ENCODE data around the gene CPA1.
"Not testable (repeated sequence)": the region's sequence is repeated elsewhere in the genome, so short reads cannot be mapped to it uniquely, and the experiment has no call there.

Gene CPA1

GRCh38 chr7:130374507-130374906 lies 5.8 kb upstream of the CPA1 start:
- no peak for DNase-seq

- DNase-seq, result not testable (repeated sequence)
Observed at GRCh38 chr7:130376461-130376860, 3.8 kb upstream of the CPA1 start.

GRCh38 chr7:130377178-130377577 lies 3.1 kb upstream of the CPA1 start:
- DNase-seq, result no peak

GRCh38 chr7:130379019-130379418 lies 1.3 kb upstream of the CPA1 start:
- DNase-seq, result no peak

- DNase-seq, result no peak
Observed at GRCh38 chr7:130379532-130379920, 768 bp upstream of the CPA1 start.

GRCh38 chr7:130380861-130381455 lies 664 bp downstream of the CPA1 start:
- DNase-seq, result no peak

GRCh38 chr7:130381468-130382312 lies 1.4 kb downstream of the CPA1 start:
- no peak for DNase-seq

- DNase-seq, result no peak
Observed at GRCh38 chr7:130383187-130383980, 3.1 kb downstream of the CPA1 start.

GRCh38 chr7:130384371-130384801 lies 4.1 kb downstream of the CPA1 start:
- DNase-seq, result no peak

GRCh38 chr7:130384841-130385599 lies 4.7 kb downstream of the CPA1 start:
- no peak for DNase-seq

GRCh38 chr7:130385600-130386066 lies 5.3 kb downstream of the CPA1 start:
- no peak for DNase-seq

GRCh38 chr7:130386876-130387275 lies 6.6 kb downstream of the CPA1 start:
- DNase-seq, result no peak

GRCh38 chr7:130387306-130387627 lies 7.0 kb downstream of the CPA1 start:
- no peak for DNase-seq

- no peak for DNase-seq
Observed at GRCh38 chr7:130387628-130388403, 7.5 kb downstream of the CPA1 start.

GRCh38 chr7:130388671-130389070 lies 8.4 kb downstream of the CPA1 start:
- no peak for DNase-seq

- no peak for DNase-seq
Observed at GRCh38 chr7:130390486-130390885, 10.2 kb downstream of the CPA1 start.

- no peak for DNase-seq
Observed at GRCh38 chr7:130393101-130393561, 12.8 kb downstream of the CPA1 start.

GRCh38 chr7:130393841-130394411 lies 13.6 kb downstream of the CPA1 start:
- no peak for DNase-seq

GRCh38 chr7:130394421-130395195 lies 14.3 kb downstream of the CPA1 start:
- no peak for DNase-seq

- no peak for DNase-seq
Observed at GRCh38 chr7:130395421-130395820, 15.1 kb downstream of the CPA1 start.

GRCh38 chr7:130396109-130396508 lies 15.8 kb downstream of the CPA1 start:
- DNase-seq, result no peak

All from NCI-H2029 treated with DMSO at 0.1 percent for 48 hours (cell line).